ENCODE measurements around the gene FAAP100.

Gene FAAP100

DNA sequence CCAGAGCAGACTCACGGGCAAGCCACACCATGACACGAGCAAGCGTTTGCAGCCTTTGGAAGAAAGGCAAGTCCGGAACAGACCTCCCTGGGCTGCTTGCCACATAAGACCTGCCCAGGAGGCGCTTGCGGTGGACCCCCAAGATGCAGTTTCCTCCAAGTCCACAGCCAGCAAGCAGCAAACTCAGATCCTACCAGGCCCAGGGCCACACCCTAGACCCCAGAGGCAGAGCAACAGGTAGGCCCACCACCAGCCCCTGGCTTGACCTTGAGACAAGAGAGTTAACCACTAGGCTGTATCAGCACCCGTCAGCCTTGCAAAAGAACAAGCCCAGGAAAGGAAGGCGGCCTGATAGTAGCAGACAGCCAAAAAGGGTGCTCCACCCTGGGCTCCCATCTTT is 2.3 kb downstream of the FAAP100 start:
- Histone ChIP-seq H3K4me3 (no peak overlapping the region), H3K27ac (no peak overlapping the region)
- no peak for DNase-seq (ENCODE audit: low spot score)
- TF ChIP-seq, protein P1, sequence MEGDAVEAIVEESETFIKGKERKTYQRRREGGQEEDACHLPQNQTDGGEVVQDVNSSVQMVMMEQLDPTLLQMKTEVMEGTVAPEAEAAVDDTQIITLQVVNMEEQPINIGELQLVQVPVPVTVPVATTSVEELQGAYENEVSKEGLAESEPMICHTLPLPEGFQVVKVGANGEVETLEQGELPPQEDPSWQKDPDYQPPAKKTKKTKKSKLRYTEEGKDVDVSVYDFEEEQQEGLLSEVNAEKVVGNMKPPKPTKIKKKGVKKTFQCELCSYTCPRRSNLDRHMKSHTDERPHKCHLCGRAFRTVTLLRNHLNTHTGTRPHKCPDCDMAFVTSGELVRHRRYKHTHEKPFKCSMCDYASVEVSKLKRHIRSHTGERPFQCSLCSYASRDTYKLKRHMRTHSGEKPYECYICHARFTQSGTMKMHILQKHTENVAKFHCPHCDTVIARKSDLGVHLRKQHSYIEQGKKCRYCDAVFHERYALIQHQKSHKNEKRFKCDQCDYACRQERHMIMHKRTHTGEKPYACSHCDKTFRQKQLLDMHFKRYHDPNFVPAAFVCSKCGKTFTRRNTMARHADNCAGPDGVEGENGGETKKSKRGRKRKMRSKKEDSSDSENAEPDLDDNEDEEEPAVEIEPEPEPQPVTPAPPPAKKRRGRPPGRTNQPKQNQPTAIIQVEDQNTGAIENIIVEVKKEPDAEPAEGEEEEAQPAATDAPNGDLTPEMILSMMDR (IDR thresholded peaks at IDR 0.05): no peak

DNA sequence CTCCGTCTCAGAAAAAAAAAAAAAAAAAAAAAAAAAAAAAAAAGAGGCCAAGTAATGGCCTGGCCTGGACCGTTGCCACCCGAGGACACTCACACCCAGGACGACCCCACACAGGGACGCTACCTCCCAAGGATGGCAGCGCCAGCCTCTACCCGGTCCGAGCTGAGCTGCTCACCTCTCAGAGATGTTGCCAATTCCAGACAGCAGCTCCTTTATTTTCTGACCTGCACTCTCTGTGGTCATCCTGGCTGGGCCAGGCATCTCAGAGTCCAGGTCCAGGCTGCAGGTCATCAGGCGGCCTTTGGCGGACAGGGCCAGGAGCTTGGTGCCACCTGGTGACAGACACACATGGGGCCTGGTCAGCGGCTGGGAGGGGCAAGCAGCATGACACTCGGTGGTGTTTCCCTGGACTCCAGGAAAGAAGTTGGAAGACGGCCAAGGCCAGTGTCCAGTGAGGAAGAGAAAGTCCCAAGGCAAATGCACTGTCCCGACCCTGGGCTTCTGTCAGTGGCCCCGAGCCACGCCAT is 3.1 kb downstream of the FAAP100 start:
- TF ChIP-seq, protein P1 (IDR thresholded peaks at IDR 0.05): no peak
- no peak overlapping the region for H3K27ac ChIP-seq
- no peak overlapping the region for H3K4me3 ChIP-seq
- DNase-seq (ENCODE audit: low spot score): no peak

DNA sequence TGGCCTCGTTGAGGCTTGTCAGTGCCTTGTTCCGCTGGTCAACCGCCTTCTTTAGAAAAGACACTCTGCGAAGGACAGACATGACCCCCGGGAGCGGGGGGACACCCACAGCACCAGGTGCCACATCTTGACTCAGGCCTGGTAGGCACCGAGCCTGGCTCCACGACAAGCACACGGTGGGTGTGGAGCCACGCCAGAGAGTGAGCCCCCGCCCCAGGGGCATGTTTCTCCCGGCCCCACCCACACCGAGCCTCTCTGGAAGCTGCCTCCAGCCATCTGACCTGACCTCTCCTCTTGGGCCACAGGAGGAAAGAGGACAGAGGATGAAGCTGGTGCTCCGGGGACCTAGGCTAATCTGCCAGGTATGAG is 4.6 kb downstream of the FAAP100 start:
- DNase-seq (ENCODE audit: low spot score): no peak
- TF ChIP-seq, protein P1 (IDR thresholded peaks at IDR 0.05): no peak
- no peak overlapping the region for H3K4me3 ChIP-seq

DNA sequence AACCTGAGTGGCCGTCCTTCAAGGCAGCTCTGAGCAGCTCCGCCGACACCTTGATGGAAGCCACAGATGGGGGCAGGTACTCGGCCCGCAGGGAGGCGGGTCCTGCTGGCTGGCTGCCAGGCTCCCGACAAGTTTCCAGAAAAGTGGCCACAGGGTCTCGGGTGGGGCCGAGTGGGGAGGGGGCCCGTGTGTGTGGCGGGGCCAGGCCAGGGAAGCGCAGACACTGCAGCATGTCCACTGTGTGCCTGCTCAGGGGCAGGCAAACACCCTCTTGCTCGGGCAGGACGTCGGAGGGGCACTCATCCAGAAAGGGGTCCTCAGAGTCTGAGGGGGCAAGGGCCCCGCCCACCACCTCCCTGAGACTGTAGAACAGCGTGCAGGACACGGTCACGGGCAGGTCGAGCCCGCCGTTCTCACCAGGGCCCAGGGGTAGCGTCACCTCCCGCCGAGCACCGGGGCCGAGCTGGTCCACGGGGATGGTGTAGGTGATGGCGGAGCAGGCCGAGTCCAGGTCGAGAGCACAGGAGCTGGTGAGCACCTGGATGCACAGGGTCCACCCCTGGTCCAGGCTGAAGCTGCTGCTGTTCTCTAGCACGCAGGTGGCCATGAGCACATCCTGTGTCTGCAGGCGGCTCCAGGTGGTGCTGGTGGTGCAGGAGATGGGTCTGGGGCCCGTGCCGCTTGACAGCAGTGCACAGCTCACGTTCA is 5.1 kb downstream of the FAAP100 start:
- TF ChIP-seq, protein P1 (IDR thresholded peaks at IDR 0.05): no peak
- DNase-seq (ENCODE audit: low spot score): no peak
- no peak overlapping the region for H3K27ac ChIP-seq
- H3K4me3 ChIP-seq: no peak overlapping the region

More for the DNA sequence above, 4.6 kb downstream of the FAAP100 start:
- H3K27ac ChIP-seq: no peak overlapping the region

DNA sequence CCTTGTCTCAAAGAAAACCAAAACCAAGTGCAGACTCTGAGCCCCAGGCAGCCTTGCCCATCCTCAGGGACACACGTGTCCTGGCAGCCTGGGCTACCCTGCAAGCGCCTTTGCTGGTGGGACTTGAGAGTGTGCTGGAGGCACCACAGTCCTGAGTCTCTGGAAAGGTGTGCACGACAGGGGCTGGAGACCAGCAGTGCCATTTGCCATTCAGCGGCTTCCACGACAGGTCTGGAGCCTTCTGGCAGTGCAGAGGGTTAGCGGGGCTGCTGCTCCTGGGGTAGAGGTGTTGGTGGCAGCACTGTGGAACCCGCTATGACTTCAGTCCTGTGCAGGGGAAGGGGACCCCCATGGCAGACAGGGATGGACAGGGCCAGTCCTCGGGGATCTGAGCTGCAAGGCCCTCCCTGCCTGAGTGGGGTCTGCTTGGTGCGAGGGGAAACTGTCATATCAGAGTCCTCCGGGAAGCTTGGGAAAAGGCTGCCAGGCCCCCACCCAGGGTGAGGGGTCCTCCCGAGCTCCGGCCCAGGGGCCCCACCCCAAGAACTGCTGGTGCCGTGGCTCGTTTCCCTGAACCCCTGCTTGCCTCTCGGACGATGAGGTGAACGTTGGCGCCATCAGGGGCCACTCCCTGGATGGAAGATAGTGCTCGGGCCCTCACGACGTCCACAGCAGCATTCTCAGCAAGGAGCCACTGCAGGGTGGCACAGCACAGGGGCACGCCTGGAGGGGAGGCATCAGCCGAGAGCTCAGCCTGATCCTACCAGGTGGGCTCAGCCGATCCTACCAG is 6.8 kb downstream of the FAAP100 start:
- H3K4me3 ChIP-seq: no peak overlapping the region
- TF ChIP-seq, protein P1 (IDR thresholded peaks at IDR 0.05): no peak
- no peak overlapping the region for H3K27ac ChIP-seq
- DNase-seq (ENCODE audit: low spot score): no peak

DNA sequence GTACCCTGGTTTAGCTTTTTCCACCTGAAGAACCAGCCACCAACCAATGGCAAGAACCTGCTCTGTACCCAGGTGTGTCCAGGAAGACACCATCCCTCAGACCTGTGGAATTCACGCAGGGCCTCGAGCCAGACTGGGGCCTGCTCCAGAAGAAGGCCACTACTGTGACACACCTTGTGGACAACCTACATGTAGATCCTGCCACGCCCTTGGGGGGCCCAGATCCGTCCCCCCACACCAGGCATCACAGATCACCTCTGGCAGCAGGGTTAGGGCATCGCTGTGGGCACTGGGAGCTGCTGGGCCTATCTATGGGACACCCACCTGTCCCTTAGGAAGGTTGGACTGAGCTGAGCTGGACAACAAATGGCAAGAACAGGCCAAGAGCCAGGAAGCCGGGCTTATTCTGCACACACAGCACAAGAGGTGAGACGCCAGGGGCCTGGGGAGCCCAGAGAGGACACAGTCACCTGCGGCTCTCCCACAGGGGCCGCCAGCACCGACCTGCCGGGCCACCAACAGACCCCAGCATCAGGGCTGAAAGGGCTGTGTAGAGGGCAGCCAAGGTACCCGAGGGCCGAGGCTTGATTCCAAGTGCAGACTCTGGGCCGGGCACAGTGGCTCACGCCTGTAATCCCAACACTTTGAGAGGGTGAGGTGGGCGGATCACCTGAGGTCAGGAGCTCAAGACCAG is 7.7 kb downstream of the FAAP100 start:
- no peak for DNase-seq (ENCODE audit: low spot score)
- H3K4me3 ChIP-seq: no peak overlapping the region
- TF ChIP-seq, protein P1 (IDR thresholded peaks at IDR 0.05): no peak
- H3K27ac ChIP-seq: no peak overlapping the region

Measured in coronary artery (tissue), 2 donors.